A549 (cell line): ENCODE measurements around the gene FBXO24. TPM values are rescaled to one million over a fixed set of nuclear protein-coding genes. Genes with fewer than 3 reads are reported as not detected.
A peak's percentile ranks its signal among the peaks of the same experiment; 100 is the strongest.

Experiments
- ATAC-seq, 2 experiments: fragments of 200-7000 bp in 1 of 2; fragments of >200 bp in 1 of 2; cut with Nextera tagmentation in 1 of 2; cut with Tn5 transposase in 1 of 2; 3 replicates each; pipeline versions ENCODE4 v1.8.0 to v1.9.1; 2018 to 2020; ENCODE audit warnings: mild to moderate bottlenecking in 1 of 2, moderate library complexity in 1 of 2
- CTCF ChIA-PET: fragments of 300-600 bp; sonication (Branson Sonifier 250); formaldehyde crosslinking; extraction: SDS; loops from one replicate; lab custom pipeline; 2021; ENCODE audit warnings: antibody characterized with exemption, inconsistent platforms; lab: Yijun Ruan, JAX
- POLR2A ChIA-PET: fragments of 350-600 bp; formaldehyde crosslinking; extraction: SDS; loops from one replicate; lab custom pipeline; 2021; ENCODE audit warnings: antibody characterized with exemption, inconsistent platforms; lab: Yijun Ruan, JAX
- DNase-seq, 2 experiments: peaks; one replicate each; pipeline versions ENCODE4 v3.0.0 to v3.0.0-alpha.2; 2011 to 2016; ENCODE audit warnings: low read depth in 1 of 2, low spot score in 1 of 2
- FAIRE-seq: peaks from 2 replicates; lab custom pipeline; 2011; peaks lifted over from hg19 to GRCh38; lab: Jason Lieb, UNC
- H3K27ac ChIP-seq, 2 experiments: fragments of >200 bp; sonication (Bioruptor Twin); formaldehyde crosslinking; 3 replicates each; pipeline ENCODE4 v1.5.1; 2016 to 2017
- H3K4me1 ChIP-seq: fragments of >200 bp; sonication (Bioruptor Twin); formaldehyde crosslinking; 3 replicates; pipeline ENCODE4 v1.6.1; 2016
- H3K4me2 ChIP-seq: fragments of >200 bp; sonication (Bioruptor Twin); formaldehyde crosslinking; 3 replicates; pipeline ENCODE4 v1.6.1; 2016
- H3K4me3 ChIP-seq: fragments of >200 bp; sonication (Bioruptor Twin); formaldehyde crosslinking; 3 replicates; pipeline ENCODE4 v1.5.1; 2016
- H3K9me3 ChIP-seq: fragments of >200 bp; sonication (Bioruptor Twin); formaldehyde crosslinking; 3 replicates; pipeline ENCODE4 v1.6.1; 2016
- ATOH8 ChIP-seq: fragments of 250-450 bp; sonication (Bioruptor Pico); IDR thresholded peaks from 2 replicates; pipeline ENCODE4 v1.5.0; 2020; ENCODE audit warnings: low read depth, mild to moderate bottlenecking, moderate library complexity
- EP300 ChIP-seq, 2 experiments: fragments of >200 bp; sonication (Bioruptor Twin); formaldehyde crosslinking; IDR thresholded peaks; 2 replicates in 1 of 2; 3 replicates in 1 of 2; pipeline ENCODE4 v1.6.1; 2016 to 2017
- GATA3 ChIP-seq: IDR thresholded peaks from 2 replicates; pipeline ENCODE4 v1.6.1; 2012; ENCODE audit warnings: borderline replicate concordance
- HOXB13 ChIP-seq: fragments of 250-450 bp; sonication (Bioruptor Pico); IDR thresholded peaks from 2 replicates; pipeline ENCODE4 v1.5.0; 2020; ENCODE audit warnings: low read depth, mild to moderate bottlenecking, moderate library complexity
- HOXB5 ChIP-seq: fragments of 250-450 bp; sonication (Bioruptor Pico); IDR thresholded peaks from 2 replicates; pipeline ENCODE4 v1.5.0; 2020; ENCODE audit warnings: mild to moderate bottlenecking, moderate library complexity
- KDM1A ChIP-seq: fragments of 200-600 bp; sonication (generic); IDR thresholded peaks from 2 replicates; pipeline ENCODE4 v1.6.1; 2016; ENCODE audit warnings: low read depth, mild to moderate bottlenecking
- MAFK ChIP-seq: fragments of 450-650 bp; IDR thresholded peaks from 2 replicates; pipeline ENCODE4 v1.6.1; 2014; ENCODE audit not compliant: partially characterized antibody
- MYC ChIP-seq: IDR thresholded peaks from 2 replicates; pipeline ENCODE4 v1.6.1; 2012; ENCODE audit warnings: mild to moderate bottlenecking, inconsistent platforms, low read length, improper control_type of control experiment, borderline replicate concordance
- PBX3 ChIP-seq: IDR thresholded peaks from 2 replicates; pipeline ENCODE4 v1.6.1; 2012
- POLR2AphosphoS2 ChIP-seq: conservative IDR thresholded peaks from 2 replicates; pipeline ENCODE4 v1.6.1; 2012; ENCODE audit warnings: low read length, improper control_type of control experiment, inconsistent platforms
- REST ChIP-seq: fragments of 200-600 bp; sonication (generic); IDR thresholded peaks from 2 replicates; pipeline ENCODE4 v1.6.1; 2016; ENCODE audit warnings: antibody characterized with exemption, mild to moderate bottlenecking, moderate library complexity
- SREBF2 ChIP-seq: fragments of 450-650 bp; IDR thresholded peaks from 2 replicates; pipeline ENCODE4 v1.6.1; 2014; ENCODE audit warnings: mild to moderate bottlenecking, moderate library complexity
- TFCP2L1 ChIP-seq: fragments of 250-450 bp; sonication (Bioruptor Pico); IDR thresholded peaks from 2 replicates; pipeline ENCODE4 v1.5.0; 2021; ENCODE audit warnings: mild to moderate bottlenecking
- ZNF302 ChIP-seq: fragments of 250-450 bp; sonication (Bioruptor Pico); IDR thresholded peaks from 2 replicates; pipeline ENCODE4 v1.9.0; 2021; ENCODE audit warnings: inconsistent platforms, mild to moderate bottlenecking, moderate library complexity
- WGBS: methylation state at CpG from one replicate; pipeline ENCODE4 v1.1.6; 2017; ENCODE audit errors: missing lambda C conversion rate; 5-methylcytosine and 5-hydroxymethylcytosine counted together
- polyA plus RNA-seq, 4 experiments: library from polyadenylated mRNA; depleted of rRNA in 3 of 4; stranded (reverse); fragments of >200 nt; fragmentation: RNase III in 1 of 4; extraction: RNeasy Plus Mini Kit Qiagen cat#74134 plus additional on column Dnase treatment in 1 of 4; gene quantifications; 2 replicates in 3 of 4; 3 replicates in 1 of 4; pipeline ENCODE4 v1.2.3, GENCODE V29; 2011 to 2017

Gene FBXO24
- polyA plus RNA-seq, 2 of the 4 experiments (the other 2 are of a cell fraction) = 0.19 to 0.52 TPM

GRCh38 chr7:100568176-100568895 lies 17.8 kb upstream of the FBXO24 start:
- CTCF ChIA-PET = interaction anchor here (0.7 to 14.3 kb wide), 11 partner anchors 8 to 123 kb away, joined by 3 to 273 read pairs (median 4); partner anchors contain the start of genes FBXO24, LRCH4, NYAP1 and SPACDR
- 87% methylated on average over 4 of the region's 11 CpGs for WGBS
- no peaks in the 10 kb centered on the region for H3K9me3 ChIP-seq
- TF ChIP-seq GATA3 (no peak), POLR2AphosphoS2 (no peak), MYC (no peak), HOXB13 (CRISPR knock-in tag) (no peak)
- TF ChIP-seq, all 56 proteins: peak for 0
- Histone ChIP-seq H3K27ac (no peak overlapping the region), H3K4me3 (no peak overlapping the region), H3K4me2 (no peak overlapping the region), H3K4me1 (peaks cover 15% of the 10 kb centered on the region; the same call in 2 of the 3 replicates)
- POLR2A ChIA-PET = interaction anchor here (1.0 kb wide), 1 partner anchor 139 kb away, joined by 7 read pairs; no protein-coding TSS in a partner anchor
- ATAC-seq (no peak), DNase-seq (no peak), FAIRE-seq (no peak)

- DNase-seq = peak in 1 of 2 experiments; percentile 62
- Histone ChIP-seq H3K27ac (no peak overlapping the region), H3K4me1 (peaks cover 15% of the 10 kb centered on the region; the same call in 2 of the 3 replicates), H3K4me3 (no peak overlapping the region), H3K9me3 (no peaks in the 10 kb centered on the region), H3K4me2 (no peak overlapping the region)
- ATAC-seq = peak in 1 of 2 experiments; percentile 59; a peak in 3 of 6 replicates
- WGBS = 84% methylated on average over 27 of the region's 36 CpGs
- TF ChIP-seq REST = no peak
- TF ChIP-seq TFCP2L1 (CRISPR knock-in tag) = no peak
- no peak for FAIRE-seq
- POLR2A ChIA-PET = interaction anchor here (1.0 kb wide), 1 partner anchor 140 kb away, joined by 7 read pairs; no protein-coding TSS in a partner anchor
- CTCF ChIA-PET = interaction anchor here (0.7 to 12.2 kb wide), 9 partner anchors 10 to 122 kb away, joined by 3 to 135 read pairs (median 4); partner anchors contain the start of genes FBXO24, LRCH4 and NYAP1
Observed at GRCh38 chr7:100568896-100569844, 17.0 kb upstream of the FBXO24 start.

GRCh38 chr7:100570954-100571828 lies 14.9 kb upstream of the FBXO24 start:
- no peaks in the 10 kb centered on the region for H3K9me3 ChIP-seq
- 85% methylated on average over 24 of the region's 26 CpGs for WGBS
- ChIA-PET POLR2A (interaction anchor here (1.5 kb wide), 1 partner anchor 15 kb away, joined by 5 read pairs; the partner anchor contains the start of gene FBXO24), CTCF (interaction anchor here (0.6 to 1.7 kb wide), 5 partner anchors 11 to 578 kb away, joined by 3 to 5 read pairs (median 3); no protein-coding TSS in a partner anchor)
- no peak overlapping the region for H3K4me3 ChIP-seq
- peak in 1 of 2 experiments; percentile 13; a peak in 3 of 6 replicates for ATAC-seq
- H3K4me2 ChIP-seq = no peak overlapping the region
- no peak overlapping the region; a peak in 1 of 6 replicates for H3K27ac ChIP-seq
- no peak for TF ChIP-seq ATOH8 (CRISPR knock-in tag)
- TF ChIP-seq PBX3 = no peak
- TF ChIP-seq SREBF2 = no peak
- no peak for TF ChIP-seq REST
- no peak for TF ChIP-seq MAFK
- TF ChIP-seq HOXB5 (CRISPR knock-in tag) = no peak
- no peak for TF ChIP-seq EP300 (IDR thresholded peaks at IDR 0.05)
- TF ChIP-seq TFCP2L1 (CRISPR knock-in tag) = no peak
- TF ChIP-seq KDM1A = no peak
- no peak for TF ChIP-seq ZNF302
- DNase-seq = no peak
- FAIRE-seq = no peak
- peaks cover 15% of the 10 kb centered on the region; the same call in 2 of the 3 replicates for H3K4me1 ChIP-seq
